BLaER1 treated with 17β-estradiol and CSF1 and Interleukin-3, amounts not matched to agents 10 nM and 100 nM (cell line): ENCODE measurements around the gene SLK.

Source experiments
- H3K27ac ChIP-seq, 11 experiments: shearing (Covaris generic); formaldehyde crosslinking; 2 replicates each; pipeline ENCODE4 v1.8.1; 2022
- H3K27me3 ChIP-seq, 11 experiments: shearing (Covaris generic); formaldehyde crosslinking; 2 replicates each; pipeline ENCODE4 v1.8.1; 2022
- H3K36me3 ChIP-seq, 11 experiments: shearing (Covaris generic); formaldehyde crosslinking; 2 replicates each; pipeline ENCODE4 v1.8.1; 2022
- H3K4me1 ChIP-seq, 10 experiments: shearing (Covaris generic); formaldehyde crosslinking; 2 replicates each; pipeline ENCODE4 v1.8.1; 2022
- H3K4me2 ChIP-seq, 11 experiments: shearing (Covaris generic); formaldehyde crosslinking; 2 replicates each; pipeline ENCODE4 v1.8.1; 2022
- H3K4me3 ChIP-seq, 10 experiments: shearing (Covaris generic); formaldehyde crosslinking; 2 replicates each; pipeline ENCODE4 v1.8.1; 2022
- H3K9ac ChIP-seq, 11 experiments: shearing (Covaris generic); formaldehyde crosslinking; 2 replicates each; pipeline ENCODE4 v1.8.1; 2022
- H3K9me3 ChIP-seq, 11 experiments: shearing (Covaris generic); formaldehyde crosslinking; replicated peaks in 1 of 11; 2 replicates each; pipeline ENCODE4 v1.8.1; 2022
- H4K20me1 ChIP-seq, 11 experiments: shearing (Covaris generic); formaldehyde crosslinking; 2 replicates each; pipeline ENCODE4 v1.8.1; 2022
- Cebpa-rat ChIP-seq, 11 experiments: shearing (Covaris generic); IDR thresholded peaks; 2 replicates each; pipeline ENCODE4 v1.8.1; 2022

The SLK gene

DNA sequence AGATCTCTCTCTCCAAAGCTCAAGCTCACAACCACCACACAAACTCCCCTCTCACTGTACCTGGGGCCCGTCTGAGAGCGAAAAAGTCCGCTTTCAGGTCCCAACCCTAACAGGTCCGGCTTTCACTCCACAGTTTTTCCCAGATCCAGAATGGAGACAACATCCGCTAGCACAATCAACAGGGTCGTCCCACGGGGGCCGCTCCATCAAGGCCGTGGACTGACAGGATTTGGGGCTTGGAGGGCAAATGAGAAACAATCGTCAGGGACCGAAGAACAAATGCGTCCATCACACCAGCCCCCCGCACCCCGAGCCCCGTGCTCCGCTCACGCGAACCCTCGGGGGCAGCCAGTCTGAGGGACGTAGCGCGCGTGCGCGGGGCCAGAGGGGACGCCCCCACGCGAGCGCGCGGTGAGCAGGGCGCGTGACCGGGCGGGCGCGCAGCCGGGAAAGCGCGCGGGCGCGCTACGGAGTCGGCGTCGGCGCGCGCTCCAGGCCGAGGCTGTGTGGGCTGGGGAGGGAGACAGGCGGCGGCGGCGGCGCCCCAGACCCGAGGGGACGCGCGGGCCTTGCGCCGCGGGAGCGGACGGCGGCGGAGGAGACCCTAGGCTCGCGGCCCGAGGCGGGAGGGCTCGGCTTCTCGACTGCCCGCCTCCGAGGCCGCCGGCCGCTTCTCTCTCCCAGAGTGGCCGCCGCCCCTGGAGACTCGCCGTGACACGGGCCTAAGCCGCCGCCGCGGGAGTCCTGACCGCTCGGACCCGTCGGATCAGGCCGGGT is at the start of gene SLK:
SLK (plus strand) TSS at position 470 of the 777 bp plus-strand sequence. CDS start 606 bp downstream, outside the sequence.
- Histone ChIP-seq H4K20me1 (peaks cover 0 to 40% (median 18%) of the 10 kb centered on the region in 11 experiments; a peak in 15 of 22 replicates), H3K27ac (peak within 1 kb of the TSS; percentile 89 to 99 (median 94)), H3K4me3 (peak within 1 kb of the TSS; percentile 78 to 100 (median 97)), H3K9ac (peak within 1 kb of the TSS; percentile 94 to 99 (median 98)), H3K9me3 (no peaks in the 10 kb centered on the region), H3K27me3 (no peaks in the 10 kb centered on the region), H3K4me1 (peaks cover 22 to 42% (median 28%) of the 10 kb centered on the region in 10 experiments), H3K36me3 (no peaks in the 10 kb centered on the region), H3K4me2 (peak within 1 kb of the TSS; percentile 72 to 93 (median 90))
- no peak for TF ChIP-seq Cebpa-rat (IDR thresholded peaks at IDR 0.05)

DNA sequence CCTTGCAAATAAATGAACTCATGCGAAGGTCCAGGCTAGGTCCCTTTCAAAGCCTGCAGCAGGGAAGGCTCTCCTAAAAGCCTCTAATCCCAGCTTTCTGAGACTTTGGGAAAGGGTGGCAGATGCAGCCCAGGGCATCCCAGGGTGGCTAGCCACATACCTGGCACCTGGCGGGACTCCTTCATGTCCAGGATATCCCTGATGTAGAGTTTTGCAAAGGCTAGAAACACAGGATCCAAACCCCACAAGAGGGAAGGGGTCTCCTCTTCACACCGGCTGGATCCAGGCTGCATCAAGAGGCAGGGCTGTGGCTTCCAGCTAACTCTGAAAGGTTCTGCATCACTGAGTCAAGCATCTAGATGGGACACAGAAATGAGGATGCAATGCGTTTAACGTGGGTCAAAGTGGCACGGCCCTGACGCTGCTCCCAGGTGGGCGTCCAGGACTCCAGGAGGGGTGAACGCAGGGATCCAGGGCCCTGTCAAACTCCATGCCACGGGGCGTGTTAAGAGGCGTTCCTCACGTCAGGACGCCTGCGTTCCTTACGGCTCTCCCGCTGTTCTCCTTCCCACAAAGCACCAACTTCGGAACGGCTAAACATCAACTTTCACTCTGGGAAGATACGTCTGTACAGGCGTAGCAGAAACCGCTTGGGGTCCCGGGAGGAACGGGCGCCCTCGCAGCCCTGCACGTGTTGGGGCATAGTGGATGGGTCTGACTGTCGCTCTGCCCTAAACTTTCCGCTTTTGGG is 49.5 kb upstream of the SLK start:
- Histone ChIP-seq H4K20me1 (no peaks in the 10 kb centered on the region), H3K9me3 (peaks cover 9 to 18% (median 16%) of the 10 kb centered on the region in 11 experiments), H3K27me3 (no peaks in the 10 kb centered on the region), H3K36me3 (peaks cover 0 to 19% (median 14%) of the 10 kb centered on the region in 11 experiments; a peak in 17 of 22 replicates), H3K9ac (peak overlapping the region; percentile 74 to 90 (median 88)), H3K4me3 (peak overlapping the region; percentile 56 to 83 (median 72)), H3K4me2 (peak overlapping the region; percentile 90 to 98 (median 98)), H3K4me1 (peaks cover 27 to 47% (median 37%) of the 10 kb centered on the region in 10 experiments), H3K27ac (peak overlapping the region; percentile 49 to 94 (median 90); a peak in 21 of 22 replicates)
- no peak for TF ChIP-seq Cebpa-rat (IDR thresholded peaks at IDR 0.05)

DNA sequence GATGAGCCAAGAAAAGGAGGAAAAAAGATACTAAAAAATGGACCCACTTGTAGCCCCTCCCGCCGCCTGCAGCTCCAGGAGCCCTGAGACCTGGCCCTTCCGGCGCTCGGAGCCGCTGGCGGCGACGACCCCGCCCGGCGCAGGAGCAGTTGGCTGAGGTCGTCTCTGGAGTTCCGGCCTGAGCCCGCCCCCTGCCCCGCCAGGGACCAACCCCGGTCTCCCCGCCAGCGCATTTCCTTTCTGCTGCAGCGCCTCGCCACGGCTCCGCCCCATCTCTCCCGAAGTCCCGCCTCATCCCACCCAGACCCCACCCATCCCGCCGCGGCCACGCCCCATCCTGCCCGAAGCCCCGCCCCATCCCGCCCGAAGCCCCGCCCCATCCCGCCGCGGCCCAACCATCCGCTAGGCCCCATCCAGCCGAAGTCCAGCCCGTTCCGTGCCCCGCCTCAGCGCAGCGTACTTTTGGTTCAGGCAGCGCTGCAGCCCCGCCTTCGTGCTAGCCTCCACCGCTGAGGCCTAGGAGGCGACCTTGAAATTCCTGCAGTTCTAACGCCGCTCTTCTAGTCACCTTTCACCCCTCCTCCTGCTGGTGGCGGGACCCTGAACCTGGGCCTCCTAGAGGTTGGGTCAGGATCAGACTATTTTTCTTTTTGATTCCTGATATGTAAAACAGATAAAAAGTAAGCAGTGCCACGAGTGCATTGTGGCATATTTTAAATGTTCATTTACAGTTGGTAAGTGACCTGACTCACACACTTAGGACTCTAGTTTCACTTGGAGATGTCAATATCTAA is 48.7 kb upstream of the SLK start, which contains the start of gene STN1:
STN1 (minus strand) TSS at position 132 of the 794 bp plus-strand sequence. CDS start 590 bp downstream, outside the sequence.
- H3K36me3 ChIP-seq: peaks cover 0 to 19% (median 13%) of the 10 kb centered on the region in 11 experiments; a peak in 17 of 22 replicates
- TF ChIP-seq Cebpa-rat (IDR thresholded peaks at IDR 0.05): no peak
- H3K9ac ChIP-seq: peak within 1 kb of the TSS; percentile 74 to 90 (median 88)
- H3K4me2 ChIP-seq: peak within 1 kb of the TSS; percentile 90 to 98 (median 98)
- peak within 1 kb of the TSS; percentile 56 to 83 (median 72) for H3K4me3 ChIP-seq
- peaks cover 9 to 18% (median 16%) of the 10 kb centered on the region in 11 experiments for H3K9me3 ChIP-seq
- peaks cover 27 to 42% (median 36%) of the 10 kb centered on the region in 10 experiments for H3K4me1 ChIP-seq
- no peaks in the 10 kb centered on the region for H3K27me3 ChIP-seq
- H4K20me1 ChIP-seq: no peaks in the 10 kb centered on the region
- peak within 1 kb of the TSS; percentile 74 to 94 (median 90) for H3K27ac ChIP-seq

DNA sequence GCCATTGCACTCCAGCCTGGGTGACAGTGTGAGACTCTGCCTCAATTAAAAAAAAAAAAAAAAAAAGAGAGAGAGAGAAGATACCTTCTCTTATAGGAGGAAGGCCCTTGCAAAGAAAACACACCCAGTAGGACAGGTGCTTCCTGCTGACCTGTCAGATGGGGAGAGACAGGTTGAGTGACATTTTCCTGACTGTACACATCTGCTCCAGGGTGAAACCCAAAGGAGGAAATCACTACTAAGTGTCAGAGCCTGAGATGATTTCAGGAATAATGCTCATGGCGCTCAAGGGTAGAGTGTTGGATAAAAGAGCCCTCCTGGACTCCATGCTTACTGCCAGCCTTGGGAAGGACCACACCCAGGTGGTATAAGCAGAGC is 47.3 kb upstream of the SLK start:
- H3K4me1 ChIP-seq: peaks cover 27 to 42% (median 36%) of the 10 kb centered on the region in 10 experiments
- no peaks in the 10 kb centered on the region for H4K20me1 ChIP-seq
- H3K9me3 ChIP-seq: peaks cover 7 to 13% (median 12%) of the 10 kb centered on the region in 11 experiments
- no peaks in the 10 kb centered on the region for H3K27me3 ChIP-seq
- peaks cover 0 to 15% (median 12%) of the 10 kb centered on the region in 11 experiments; a peak in 17 of 22 replicates for H3K36me3 ChIP-seq
- no peak overlapping the region for H3K27ac ChIP-seq
- 0 out of 22 replicates have a peak overlapping the region, but pooled peaks of 2 of the 11 experiments have one; percentile 3 to 65 for H3K4me2 ChIP-seq
- H3K9ac ChIP-seq: no peak overlapping the region
- no peak overlapping the region for H3K4me3 ChIP-seq
- TF ChIP-seq Cebpa-rat (IDR thresholded peaks at IDR 0.05): no peak

DNA sequence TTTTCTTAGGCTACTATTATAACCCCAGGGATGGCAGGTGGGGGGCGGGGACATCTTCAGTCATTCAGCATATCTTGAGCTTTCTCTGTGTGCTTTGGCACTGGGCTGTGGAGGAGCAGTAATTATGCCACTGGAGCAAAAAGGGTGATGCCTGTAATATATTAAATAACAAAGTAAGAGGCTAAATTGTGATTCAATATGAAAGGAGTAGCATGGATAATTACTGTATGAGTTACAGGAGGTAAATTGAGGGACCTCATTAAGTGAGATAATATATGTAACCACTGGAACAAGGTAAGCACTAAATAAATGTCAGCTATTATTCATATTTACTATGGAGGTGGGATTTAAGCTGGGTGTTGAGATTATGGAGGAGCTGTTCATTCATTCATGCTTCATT is 45.7 kb upstream of the SLK start:
- peaks cover 19 to 31% (median 29%) of the 10 kb centered on the region in 10 experiments for H3K4me1 ChIP-seq
- no peak overlapping the region for H3K4me3 ChIP-seq
- TF ChIP-seq Cebpa-rat (IDR thresholded peaks at IDR 0.05): no peak
- H3K27ac ChIP-seq: 0 out of 22 replicates have a peak overlapping the region, but pooled peaks of 1 of the 11 experiments have one; percentile 5
- H4K20me1 ChIP-seq: no peaks in the 10 kb centered on the region
- H3K9me3 ChIP-seq: no peaks in the 10 kb centered on the region
- no peak overlapping the region for H3K9ac ChIP-seq
- no peaks in the 10 kb centered on the region for H3K27me3 ChIP-seq
- H3K36me3 ChIP-seq: no peaks in the 10 kb centered on the region
- peak overlapping the region in 3 of 11 experiments; percentile 15 to 52 (median 31); a peak in 2 of 22 replicates for H3K4me2 ChIP-seq

DNA sequence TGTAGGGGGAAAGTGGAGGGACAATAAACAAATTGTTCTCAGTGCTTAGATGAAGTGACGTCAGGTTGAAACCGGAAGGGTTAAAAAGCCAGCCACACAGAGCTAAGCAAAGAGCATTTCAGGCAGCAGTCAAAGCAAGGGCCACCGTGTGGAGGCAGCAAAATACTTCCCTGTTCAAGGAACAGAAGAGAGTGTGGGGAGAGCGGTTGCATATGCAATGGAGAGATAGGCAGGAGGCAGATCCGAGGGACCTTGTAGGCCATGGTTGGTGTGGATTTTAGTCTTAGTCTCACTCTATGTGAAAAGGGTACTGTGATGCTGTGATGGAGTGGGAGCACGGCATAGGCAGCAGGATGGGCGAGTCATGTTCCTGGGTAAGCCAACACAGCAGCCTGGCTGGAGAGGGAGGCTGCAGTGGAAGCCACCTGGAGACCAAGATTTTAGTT is 45.2 kb upstream of the SLK start:
- H3K4me2 ChIP-seq: peak overlapping the region in 5 of 11 experiments; percentile 13 to 52 (median 31); a peak in 7 of 22 replicates
- H3K27ac ChIP-seq: 0 out of 22 replicates have a peak overlapping the region, but pooled peaks of 1 of the 11 experiments have one; percentile 5
- no peak overlapping the region for H3K9ac ChIP-seq
- TF ChIP-seq Cebpa-rat (IDR thresholded peaks at IDR 0.05): no peak
- H3K4me3 ChIP-seq: no peak overlapping the region
- peaks cover 14 to 28% (median 24%) of the 10 kb centered on the region in 10 experiments for H3K4me1 ChIP-seq
- H3K27me3 ChIP-seq: no peaks in the 10 kb centered on the region
- H3K9me3 ChIP-seq: no peaks in the 10 kb centered on the region
- H4K20me1 ChIP-seq: no peaks in the 10 kb centered on the region
- no peaks in the 10 kb centered on the region for H3K36me3 ChIP-seq

DNA sequence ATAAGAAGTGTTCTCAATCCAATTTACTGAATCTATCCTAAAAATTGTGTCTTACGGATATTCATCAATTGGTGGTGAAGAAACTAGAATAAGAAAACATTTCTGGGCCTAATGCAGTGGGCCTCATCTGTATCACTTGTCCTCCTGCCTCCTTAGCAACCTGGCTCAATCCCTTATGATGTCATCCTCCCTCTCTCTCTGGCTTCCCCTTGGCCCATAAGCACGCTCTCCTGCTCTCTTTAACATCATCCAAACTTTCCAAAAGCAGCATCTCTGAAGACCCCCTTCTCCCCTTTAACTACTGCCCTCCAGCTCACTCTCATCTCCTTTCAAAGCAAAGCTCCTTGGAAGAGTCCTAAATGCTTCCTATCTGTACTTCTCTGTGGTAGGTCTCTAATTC is 44.3 kb upstream of the SLK start:
- Histone ChIP-seq H4K20me1 (no peaks in the 10 kb centered on the region), H3K4me2 (no peak overlapping the region), H3K27ac (no peak overlapping the region), H3K9me3 (no peaks in the 10 kb centered on the region), H3K9ac (no peak overlapping the region), H3K4me1 (peaks cover 7 to 19% (median 16%) of the 10 kb centered on the region in 10 experiments), H3K27me3 (no peaks in the 10 kb centered on the region), H3K4me3 (no peak overlapping the region), H3K36me3 (no peaks in the 10 kb centered on the region)
- TF ChIP-seq Cebpa-rat (IDR thresholded peaks at IDR 0.05): no peak

DNA sequence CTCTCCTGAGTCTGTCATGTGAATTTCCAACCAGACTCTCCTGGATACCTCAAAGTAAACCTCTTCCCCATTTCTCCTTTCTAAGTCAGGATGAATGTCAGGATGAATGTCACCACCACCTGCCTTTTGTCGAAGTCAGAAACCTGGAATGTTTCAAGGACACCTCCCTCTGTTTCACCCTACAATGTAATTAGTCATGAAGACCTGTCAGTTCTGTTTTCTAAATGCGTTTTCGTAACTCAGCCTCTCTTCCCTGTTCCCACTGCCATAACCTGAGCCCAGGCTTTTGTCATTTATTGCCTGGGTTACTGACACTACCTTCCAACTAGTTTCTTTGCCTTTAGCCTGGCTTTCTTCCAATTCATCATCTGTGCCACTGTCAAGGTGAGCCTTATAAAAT is 43.4 kb upstream of the SLK start:
- Histone ChIP-seq H3K4me1 (peaks cover 6 to 18% (median 14%) of the 10 kb centered on the region in 10 experiments), H3K27me3 (no peaks in the 10 kb centered on the region), H3K4me3 (no peak overlapping the region), H3K9me3 (no peaks in the 10 kb centered on the region), H3K4me2 (no peak overlapping the region), H3K27ac (no peak overlapping the region), H4K20me1 (no peaks in the 10 kb centered on the region), H3K9ac (no peak overlapping the region), H3K36me3 (no peaks in the 10 kb centered on the region)
- no peak for TF ChIP-seq Cebpa-rat (IDR thresholded peaks at IDR 0.05)
